Peyer's patch (tissue), 4 donors: ENCODE data around the gene CD33.

Experiments
- CTCF ChIP-seq, 6 experiments: fragments of 450-650 bp in 4 of 6; fragments of 200-600 bp in 2 of 6; sonication (generic) in 1 of 6; IDR thresholded peaks; one replicate each; pipeline ENCODE4 v1.5.1; 2017 to 2019; ENCODE audit warnings: antibody characterized with exemption in 6 of 6, mild to moderate bottlenecking in 3 of 6, moderate library complexity in 1 of 6
- POLR2A ChIP-seq, 2 donors: fragments of 450-650 bp; IDR thresholded peaks; one replicate each; pipeline ENCODE4 v1.5.1; 2017; ENCODE audit warnings: antibody characterized with exemption in 2 of 2, mild to moderate bottlenecking in 2 of 2, moderate library complexity in 2 of 2

- no peak for TF ChIP-seq POLR2A (IDR thresholded peaks at IDR 0.05)
- TF ChIP-seq CTCF (IDR thresholded peaks at IDR 0.05), result no peak
Measured at GRCh38 chr19:51195616-51196015, 29.3 kb upstream of the CD33 start.
